Suppressor macrophage treated with lipopolysaccharide for 1 hour (primary cell): Measurements from ENCODE around the gene C5AR2.
A peak's percentile ranks its signal among the peaks of the same experiment; 100 is the strongest.

ENCODE experiments used
- DNase-seq, 3 donors: peaks; one replicate each; pipeline ENCODE4 v3.0.0-alpha.2; 2020 to 2022

The C5AR2 gene

GRCh38 chr19:47388721-47389120, 56.7 kb downstream of the C5AR2 start:
- peak; percentile 73 to 84 (median 84) for DNase-seq

GRCh38 chr19:47389150-47389556, 57.2 kb downstream of the C5AR2 start:
- DNase-seq: peak; percentile 94 to 99 (median 96)

- no peak for DNase-seq
Observed at GRCh38 chr19:47390533-47391488, 58.8 kb downstream of the C5AR2 start.

GRCh38 chr19:47391510-47392223, 59.7 kb downstream of the C5AR2 start:
- peak; percentile 84 to 92 (median 90) for DNase-seq
